Measurements from ENCODE around the gene CCR7. TPM values are rescaled to one million over a fixed set of nuclear protein-coding genes. Genes with fewer than 3 reads are reported as not detected.

Gene CCR7
- total RNA-seq, 1 experiment from 2014 or later, result 0.57 TPM

- ATAC-seq (no peak), DNase-seq (ENCODE audit: low spot score) (no peak)
- Mint-ChIP-seq H3K27ac (no peak overlapping the region), H3K27me3 (ENCODE audit: low read depth) (peaks cover 4% of the 10 kb centered on the region; the same call in 1 of the 2 replicates), H3K4me3 (no peak overlapping the region), H3K4me1 (peaks cover 47% of the 10 kb centered on the region), H3K9me3 (peaks cover 15% of the 10 kb centered on the region), H3K36me3 (peaks cover 6% of the 10 kb centered on the region)
- ChIA-PET POLR2A (no interaction called here), CTCF (interaction anchor here (0.6 to 2.8 kb wide), 10 partner anchors 29 to 359 kb away, joined by 3 to 14 read pairs (median 4); partner anchors contain the start of gene GJD3)
- TF ChIP-seq ZSCAN18 (CRISPR knock-in tag; IDR thresholded peaks at IDR 0.05), result no peak
- no peak for TF ChIP-seq EMX1 (CRISPR knock-in tag; IDR thresholded peaks at IDR 0.05)
- TF ChIP-seq ATF2 (CRISPR knock-in tag; IDR thresholded peaks at IDR 0.05; ENCODE audit: borderline replicate concordance, low read depth), result no peak
- TF ChIP-seq MAX (CRISPR knock-in tag; IDR thresholded peaks at IDR 0.05), result no peak
- TF ChIP-seq TEAD4 (CRISPR knock-in tag; IDR thresholded peaks at IDR 0.05), result no peak
- no peak for TF ChIP-seq E2F1 (CRISPR knock-in tag; IDR thresholded peaks at IDR 0.05)
- TF ChIP-seq ZNF263 (CRISPR knock-in tag; IDR thresholded peaks at IDR 0.05; ENCODE audit: low read depth), result no peak
- no peak for TF ChIP-seq JUN (CRISPR knock-in tag; IDR thresholded peaks at IDR 0.05)
- no peak for TF ChIP-seq TP53 (CRISPR knock-in tag; IDR thresholded peaks at IDR 0.05)
- no peak for TF ChIP-seq SMAD4 (CRISPR knock-in tag; IDR thresholded peaks at IDR 0.05)
- TF ChIP-seq ATF6 (CRISPR knock-in tag; IDR thresholded peaks at IDR 0.05), result no peak
- no peak for TF ChIP-seq CDX4 (CRISPR knock-in tag; IDR thresholded peaks at IDR 0.05; ENCODE audit: borderline replicate concordance)
- no peak for TF ChIP-seq CTCF (IDR thresholded peaks at IDR 0.05)
- TF ChIP-seq ZNF425 (CRISPR knock-in tag; conservative IDR thresholded peaks at IDR 0.05), result no peak
- no peak for TF ChIP-seq ZBTB43 (CRISPR knock-in tag; IDR thresholded peaks at IDR 0.05)
- no peak for TF ChIP-seq CREM (CRISPR knock-in tag; IDR thresholded peaks at IDR 0.05)
- TF ChIP-seq ZNF317 (CRISPR knock-in tag; IDR thresholded peaks at IDR 0.05; ENCODE audit: borderline replicate concordance, low read depth), result no peak
Measured at GRCh38 chr17:40562838-40563219, 2.4 kb downstream of the CCR7 start.
